T-cell (primary cell): Measurements from ENCODE around the gene CCDC88C. TPM values are rescaled to one million over a fixed set of nuclear protein-coding genes. Genes with fewer than 3 reads are reported as not detected.
A peak's percentile ranks its signal among the peaks of the same experiment; 100 is the strongest.

ENCODE experiments used
- ATAC-seq, 4 experiments: fragments of 200-7000 bp in 3 of 4; fragments of 150-1000 bp in 1 of 4; cut with Tn5 transposase; replicated peaks in 1 of 4; 1 replicate in 3 of 4; 2 replicates in 1 of 4; pipeline ENCODE4 v1.10.0; 2021; ENCODE audit warnings: moderate library complexity in 3 of 4, mild to moderate bottlenecking in 2 of 4, moderate number of reproducible peaks in 1 of 4
- CTCF ChIA-PET, 2 donors: fragments of 300-600 bp; sonication (Branson Sonifier 250); formaldehyde crosslinking; loops; one replicate each; lab custom pipeline; 2022; ENCODE audit warnings: antibody characterized with exemption in 2 of 2; lab: Charles Lee
- POLR2A ChIA-PET, 2 donors: fragments of 300-600 bp; sonication (Branson Sonifier 250); formaldehyde crosslinking; loops; one replicate each; lab custom pipeline; 2022; ENCODE audit warnings: antibody characterized with exemption in 2 of 2; lab: Charles Lee
- DNase-seq, 35 experiments: peaks; one replicate each; pipeline versions ENCODE4 v3.0.0 to v3.0.0-alpha.2; 2013 to 2023
- H3K27ac ChIP-seq: one replicate; pipeline ENCODE4 v1.5.1; 2013; ENCODE audit warnings: low read length
- H3K27me3 ChIP-seq, 2 experiments: replicated peaks in 1 of 2; 1 replicate in 1 of 2; 2 replicates in 1 of 2; pipeline versions ENCODE4 v1.6.1 to v1.7.0; 2013; ENCODE audit warnings: low read length in 1 of 2, mixed read lengths in 1 of 2; ENCODE audit not compliant: control insufficient read depth in 2 of 2, insufficient read depth in 2 of 2; ENCODE audit errors: extremely low read depth in 1 of 2
- H3K36me3 ChIP-seq, 2 donors: 1 replicate in 1 of 2; 2 replicates in 1 of 2; pipeline versions ENCODE4 v1.6.1 to v1.7.0; 2013; ENCODE audit warnings: low read length in 1 of 2; ENCODE audit not compliant: control insufficient read depth in 2 of 2, insufficient read depth in 1 of 2; ENCODE audit errors: extremely low read depth in 1 of 2
- H3K4me1 ChIP-seq, 2 experiments: 1 replicate in 1 of 2; 2 replicates in 1 of 2; pipeline versions ENCODE4 v1.6.1 to v1.7.0; 2013; ENCODE audit warnings: low read length in 2 of 2, mixed read lengths in 1 of 2; ENCODE audit not compliant: insufficient read depth in 2 of 2, control insufficient read depth in 1 of 2; ENCODE audit errors: extremely low read depth in 1 of 2
- H3K4me3 ChIP-seq, 2 donors: 1 replicate in 1 of 2; 2 replicates in 1 of 2; pipeline versions ENCODE4 v1.5.1 to v1.7.0; 2013; ENCODE audit warnings: mild to moderate bottlenecking in 2 of 2, low read length in 1 of 2, moderate library complexity in 1 of 2; ENCODE audit not compliant: control insufficient read depth in 1 of 2; ENCODE audit errors: extremely low read depth in 1 of 2
- H3K9me3 ChIP-seq: 2 replicates; pipeline ENCODE4 v1.7.0; 2013
- H3K27ac Mint-ChIP-seq, 2 donors: one replicate each; pipeline ENCODE4 v1.8.0; 2020 to 2021; ENCODE audit warnings: mild to moderate bottlenecking in 2 of 2, mixed read lengths in 2 of 2
- H3K27me3 Mint-ChIP-seq, 2 donors: one replicate each; pipeline ENCODE4 v1.8.0; 2021 to 2022; ENCODE audit warnings: mixed read lengths in 2 of 2
- H3K36me3 Mint-ChIP-seq: one replicate; pipeline ENCODE4 v1.8.0; 2021; ENCODE audit warnings: mixed read lengths
- H3K4me1 Mint-ChIP-seq, 3 donors: one replicate each; pipeline ENCODE4 v1.8.0; 2020 to 2022; ENCODE audit warnings: mixed read lengths in 3 of 3, mild to moderate bottlenecking in 1 of 3
- H3K4me3 Mint-ChIP-seq, 3 donors: one replicate each; pipeline ENCODE4 v1.8.0; 2020 to 2022; ENCODE audit warnings: mild to moderate bottlenecking in 3 of 3, mixed read lengths in 3 of 3, moderate library complexity in 3 of 3
- H3K9me3 Mint-ChIP-seq, 3 donors: one replicate each; pipeline ENCODE4 v1.8.0; 2020 to 2022; ENCODE audit warnings: mixed read lengths in 3 of 3
- WGBS: methylation state at CpG from one replicate; pipeline ENCODE4 v1.1.5; 2013; ENCODE audit warnings: missing lambda C conversion rate; ENCODE audit not compliant: insufficient coverage; 5-methylcytosine and 5-hydroxymethylcytosine counted together
- total RNA-seq, 35 experiments: library from RNA in 6 of 35; stranded (reverse) in 6 of 35; fragments of 120-200 nt in 1 of 35; gene quantifications; one replicate each; pipeline versions ENCODE4 v1.2.1 to v1.2.4 and lab custom pipeline; 2013 to 2026

CCDC88C gene
- total RNA-seq, 5 donors from 2014 or later (not counting 1 experiment from before 2014, with no cell fraction given) = 260 to 368 (median 275) TPM

GRCh38 chr14:91454580-91454979, 37.0 kb upstream of the CCDC88C start:
- Mint-ChIP-seq H3K27me3 (no peaks in the 10 kb centered on the region), H3K9me3 (peaks cover 0 to 4% (median 0%) of the 10 kb centered on the region in 3 donors), H3K4me1 (peaks cover 24 to 29% (median 28%) of the 10 kb centered on the region in 3 donors), H3K36me3 (peaks cover 13% of the 10 kb centered on the region), H3K27ac (peak overlapping the region; percentile 59 to 84), H3K4me3 (no peak overlapping the region)
- peaks cover 0 to 28% of the 10 kb centered on the region in 2 donors for H3K36me3 ChIP-seq
- H3K27ac ChIP-seq = no peak overlapping the region
- no peak overlapping the region for H3K4me3 ChIP-seq
- peaks cover 2 to 8% of the 10 kb centered on the region in 2 experiments for H3K4me1 ChIP-seq
- ChIA-PET CTCF (no interaction called here), POLR2A (interaction anchor here (0.5 to 0.6 kb wide), 3 partner anchors 48 to 392 kb away, joined by 3 to 5 read pairs (median 4); no protein-coding TSS in a partner anchor)
- H3K9me3 ChIP-seq = no peaks in the 10 kb centered on the region
- DNase-seq (no peak), ATAC-seq (no peak)
- 100% methylated on average over 1 of the region's 3 CpGs for WGBS
- H3K27me3 ChIP-seq = no peaks in the 10 kb centered on the region

GRCh38 chr14:91454155-91454554, 36.5 kb upstream of the CCDC88C start:
- H3K27me3 Mint-ChIP-seq = no peaks in the 10 kb centered on the region
- no peaks in the 10 kb centered on the region for H3K9me3 ChIP-seq
- H3K27ac Mint-ChIP-seq = peak overlapping the region; percentile 59 to 84
- no peak for ATAC-seq
- no peak for DNase-seq
- H3K4me1 Mint-ChIP-seq = peaks cover 24 to 29% (median 28%) of the 10 kb centered on the region in 3 donors
- H3K36me3 Mint-ChIP-seq = peaks cover 12% of the 10 kb centered on the region
- no peak overlapping the region for H3K4me3 ChIP-seq
- CTCF ChIA-PET = no interaction called here
- H3K4me1 ChIP-seq = peaks cover 2 to 8% of the 10 kb centered on the region in 2 experiments
- no peak overlapping the region for H3K27ac ChIP-seq
- peaks cover 0 to 4% (median 0%) of the 10 kb centered on the region in 3 donors for H3K9me3 Mint-ChIP-seq
- POLR2A ChIA-PET = interaction anchor here in 1 of 2 donors (0.5 kb wide), 1 partner anchor 94 kb away, joined by 4 read pairs; no protein-coding TSS in a partner anchor
- H3K27me3 ChIP-seq = no peaks in the 10 kb centered on the region
- peaks cover 0 to 24% of the 10 kb centered on the region in 2 donors for H3K36me3 ChIP-seq
- no peak overlapping the region for H3K4me3 Mint-ChIP-seq

GRCh38 chr14:91453744-91454143, 36.1 kb upstream of the CCDC88C start:
- Mint-ChIP-seq H3K27ac (peak overlapping the region; percentile 59 to 84), H3K4me1 (peaks cover 24 to 29% (median 28%) of the 10 kb centered on the region in 3 donors), H3K27me3 (no peaks in the 10 kb centered on the region), H3K4me3 (no peak overlapping the region), H3K36me3 (peaks cover 11% of the 10 kb centered on the region), H3K9me3 (peaks cover 0 to 4% (median 0%) of the 10 kb centered on the region in 3 donors)
- H3K4me3 ChIP-seq = no peak overlapping the region
- DNase-seq = no peak
- ATAC-seq = no peak
- POLR2A ChIA-PET = interaction anchor here in 1 of 2 donors (0.5 kb wide), 1 partner anchor 94 kb away, joined by 4 read pairs; no protein-coding TSS in a partner anchor
- H3K27me3 ChIP-seq = no peaks in the 10 kb centered on the region
- no peaks in the 10 kb centered on the region for H3K9me3 ChIP-seq
- CTCF ChIA-PET = no interaction called here
- H3K4me1 ChIP-seq = peaks cover 2 to 8% of the 10 kb centered on the region in 2 experiments
- 89% methylated on average over 5 of the region's 5 CpGs for WGBS
- peaks cover 0 to 23% of the 10 kb centered on the region in 2 donors for H3K36me3 ChIP-seq
- H3K27ac ChIP-seq = no peak overlapping the region

- Histone ChIP-seq H3K9me3 (no peaks in the 10 kb centered on the region), H3K27ac (no peak overlapping the region), H3K4me3 (no peak overlapping the region), H3K4me1 (no peaks in the 10 kb centered on the region), H3K27me3 (peaks cover 0 to 9% of the 10 kb centered on the region in 2 experiments), H3K36me3 (no peaks in the 10 kb centered on the region)
- POLR2A ChIA-PET = interaction anchor here (0.6 kb wide), 3 partner anchors 17 to 642 kb away, joined by 3 read pairs; no protein-coding TSS in a partner anchor
- CTCF ChIA-PET = no interaction called here
- Mint-ChIP-seq H3K9me3 (no peaks in the 10 kb centered on the region), H3K27me3 (peaks cover 0 to 1% of the 10 kb centered on the region in 2 donors), H3K36me3 (no peaks in the 10 kb centered on the region), H3K4me3 (no peak overlapping the region), H3K27ac (no peak overlapping the region), H3K4me1 (no peaks in the 10 kb centered on the region)
- DNase-seq = no peak
- ATAC-seq = no peak
- WGBS = 60% methylated on average over 1 of the region's 6 CpGs
These were observed 26.9 kb upstream of the CCDC88C start for GRCh38 chr14:91444335-91445020.

GRCh38 chr14:91439345-91439744, 21.7 kb upstream of the CCDC88C start:
- H3K4me1 Mint-ChIP-seq = no peaks in the 10 kb centered on the region
- ChIA-PET CTCF (no interaction called here), POLR2A (no interaction called here)
- no peak overlapping the region for H3K27ac ChIP-seq
- no peaks in the 10 kb centered on the region for H3K9me3 Mint-ChIP-seq
- no peak for DNase-seq
- no peaks in the 10 kb centered on the region for H3K4me1 ChIP-seq
- no peak overlapping the region for H3K4me3 ChIP-seq
- H3K27me3 ChIP-seq = peaks cover 0 to 5% of the 10 kb centered on the region in 2 experiments
- H3K36me3 ChIP-seq = no peaks in the 10 kb centered on the region
- no peaks in the 10 kb centered on the region for H3K9me3 ChIP-seq
- peaks cover 0 to 1% of the 10 kb centered on the region in 2 donors for H3K27me3 Mint-ChIP-seq
- ATAC-seq = no peak
- peaks cover 3% of the 10 kb centered on the region for H3K36me3 Mint-ChIP-seq
- 100% methylated on average over 1 of the region's 1 CpG for WGBS
- no peak overlapping the region for H3K4me3 Mint-ChIP-seq
- H3K27ac Mint-ChIP-seq = no peak overlapping the region

- ChIA-PET CTCF (interaction anchor here in 1 of 2 donors (0.6 kb wide), 1 partner anchor 97 kb away, joined by 6 read pairs; no protein-coding TSS in a partner anchor), POLR2A (no interaction called here)
- ATAC-seq (no peak), DNase-seq (no peak)
- peaks cover 3% of the 10 kb centered on the region for H3K36me3 Mint-ChIP-seq
- no peaks in the 10 kb centered on the region for H3K9me3 Mint-ChIP-seq
- peaks cover 0 to 1% of the 10 kb centered on the region in 2 donors for H3K27me3 Mint-ChIP-seq
- Histone ChIP-seq H3K27me3 (peaks cover 0 to 5% of the 10 kb centered on the region in 2 experiments), H3K9me3 (no peaks in the 10 kb centered on the region), H3K27ac (no peak overlapping the region), H3K36me3 (no peaks in the 10 kb centered on the region), H3K4me3 (no peak overlapping the region), H3K4me1 (no peaks in the 10 kb centered on the region)
- no peaks in the 10 kb centered on the region for H3K4me1 Mint-ChIP-seq
- no peak overlapping the region for H3K4me3 Mint-ChIP-seq
- peak overlapping the region in 1 of 2 donors; percentile 46 for H3K27ac Mint-ChIP-seq
These were observed 21.2 kb upstream of the CCDC88C start for GRCh38 chr14:91438845-91439244.
